ENCODE data around the gene SNX25.
"Not testable (repeated sequence)": the region's sequence is repeated elsewhere in the genome, so short reads cannot be mapped to it uniquely, and the experiment has no call there.

SNX25 gene

DNA sequence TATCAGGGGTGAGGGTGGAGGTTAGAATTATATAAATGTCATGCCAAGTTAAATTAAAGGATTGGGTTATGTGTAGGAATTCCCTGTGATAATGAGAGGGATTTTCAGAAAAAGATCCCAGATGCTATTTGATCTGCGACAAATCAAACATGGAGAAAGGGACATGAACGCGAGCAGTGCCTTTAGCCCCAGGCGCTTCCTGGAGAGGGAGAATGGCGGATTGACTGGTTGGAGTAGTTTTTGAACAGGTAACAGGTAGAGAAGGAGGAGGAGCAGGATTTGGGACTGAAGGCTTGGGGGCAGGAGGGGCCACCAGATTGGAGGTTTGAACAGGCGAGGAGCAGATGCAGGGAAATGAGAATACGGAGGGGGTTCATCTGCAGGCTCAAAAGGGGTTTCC is 119.2 kb downstream of the SNX25 start:
- CTCF ChIA-PET: no interaction called here
- POLR2A ChIA-PET: no interaction called here
- no peak overlapping the region for H3K4me3 ChIP-seq (ENCODE audit: low read depth, low read length)
- no peak for DNase-seq (ENCODE audit: low read depth, low spot score)
- TF ChIP-seq, protein P1, sequence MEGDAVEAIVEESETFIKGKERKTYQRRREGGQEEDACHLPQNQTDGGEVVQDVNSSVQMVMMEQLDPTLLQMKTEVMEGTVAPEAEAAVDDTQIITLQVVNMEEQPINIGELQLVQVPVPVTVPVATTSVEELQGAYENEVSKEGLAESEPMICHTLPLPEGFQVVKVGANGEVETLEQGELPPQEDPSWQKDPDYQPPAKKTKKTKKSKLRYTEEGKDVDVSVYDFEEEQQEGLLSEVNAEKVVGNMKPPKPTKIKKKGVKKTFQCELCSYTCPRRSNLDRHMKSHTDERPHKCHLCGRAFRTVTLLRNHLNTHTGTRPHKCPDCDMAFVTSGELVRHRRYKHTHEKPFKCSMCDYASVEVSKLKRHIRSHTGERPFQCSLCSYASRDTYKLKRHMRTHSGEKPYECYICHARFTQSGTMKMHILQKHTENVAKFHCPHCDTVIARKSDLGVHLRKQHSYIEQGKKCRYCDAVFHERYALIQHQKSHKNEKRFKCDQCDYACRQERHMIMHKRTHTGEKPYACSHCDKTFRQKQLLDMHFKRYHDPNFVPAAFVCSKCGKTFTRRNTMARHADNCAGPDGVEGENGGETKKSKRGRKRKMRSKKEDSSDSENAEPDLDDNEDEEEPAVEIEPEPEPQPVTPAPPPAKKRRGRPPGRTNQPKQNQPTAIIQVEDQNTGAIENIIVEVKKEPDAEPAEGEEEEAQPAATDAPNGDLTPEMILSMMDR (IDR thresholded peaks at IDR 0.05; ENCODE audit: insufficient read depth, low read length, missing control alignments): no peak

DNA sequence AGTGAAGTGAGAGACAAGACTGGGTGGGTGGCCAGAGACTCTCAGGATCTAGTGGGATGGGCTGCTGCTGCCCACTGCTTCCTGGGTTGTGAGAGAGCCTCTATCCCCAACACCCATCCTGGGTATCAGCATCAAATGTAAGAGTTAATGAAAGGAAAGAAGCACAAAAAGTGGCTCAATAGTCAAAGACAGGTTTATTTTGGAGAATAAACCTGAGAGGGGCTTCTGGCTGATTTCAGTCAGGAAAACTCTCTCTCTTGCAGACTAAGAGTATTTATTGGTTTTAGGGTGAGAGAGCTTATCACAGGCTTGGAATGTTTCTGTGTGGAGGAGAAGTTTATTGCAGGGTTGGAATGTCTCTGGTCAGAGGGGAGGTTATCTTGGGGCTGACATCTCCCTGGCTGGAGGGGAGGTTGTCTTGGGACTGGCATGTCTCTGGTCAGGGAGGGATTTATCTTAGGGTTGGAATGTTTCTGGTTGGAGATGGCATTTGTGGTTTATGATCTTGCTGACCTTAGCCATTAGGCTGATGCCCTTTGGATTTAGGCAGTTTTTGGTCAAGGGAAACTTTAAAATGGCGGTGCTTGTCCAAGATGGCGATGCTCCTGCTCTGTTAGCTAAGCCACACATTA is 120.6 kb downstream of the SNX25 start:
- DNase-seq (ENCODE audit: low read depth, low spot score); H3K4me3 ChIP-seq (ENCODE audit: low read depth, low read length); POLR2A ChIA-PET: not testable (repeated sequence)
- CTCF ChIA-PET: interaction anchor here (1.1 kb wide), 1 partner anchor 24 kb away, joined by 3 read pairs; no protein-coding TSS in a partner anchor

DNA sequence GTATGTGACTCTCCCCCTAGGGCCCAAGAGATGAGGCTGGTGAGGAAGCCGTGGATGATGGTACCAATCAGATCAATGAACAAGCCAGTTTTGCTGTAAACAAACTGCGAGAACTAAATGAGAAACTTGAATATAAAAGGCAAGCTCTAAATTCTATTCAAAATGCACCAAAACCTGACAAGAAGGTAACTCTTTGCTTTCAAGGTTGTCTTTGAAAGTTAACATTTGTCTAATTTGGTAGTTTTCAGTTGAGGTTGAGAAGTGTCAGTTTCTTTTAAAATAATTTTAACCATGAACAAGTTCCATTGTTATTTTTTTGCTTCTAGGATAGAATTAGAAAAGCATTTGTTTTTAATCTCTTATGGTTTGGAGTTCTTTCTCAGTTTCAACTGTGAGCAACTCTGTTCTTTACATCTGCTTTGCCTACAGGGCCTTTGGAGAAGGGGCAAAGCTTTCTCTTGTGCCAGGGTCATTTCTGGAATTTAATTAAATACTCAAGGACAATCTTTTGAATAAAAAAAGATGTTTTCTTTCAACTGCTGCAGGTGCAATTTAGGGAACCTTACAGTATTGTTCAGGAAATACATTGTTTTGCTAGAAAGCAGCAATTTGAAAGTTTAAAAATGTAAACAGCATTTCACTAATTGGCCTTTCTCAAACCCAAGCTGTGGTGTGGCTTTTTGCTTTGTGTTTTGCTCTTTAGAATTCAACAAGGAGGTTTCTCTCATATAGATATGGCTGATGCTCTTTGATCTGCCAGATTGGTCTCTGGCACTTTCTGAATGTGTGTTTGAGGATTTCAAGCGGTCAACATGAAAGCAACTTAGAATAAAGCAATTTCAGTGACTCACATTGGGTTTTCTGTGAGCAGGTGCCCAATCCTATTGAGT is 123.4 kb downstream of the SNX25 start:
- no peak for DNase-seq (ENCODE audit: low read depth, low spot score)
- ChIA-PET POLR2A (no interaction called here), CTCF (no interaction called here)
- TF ChIP-seq, protein P1 (IDR thresholded peaks at IDR 0.05; ENCODE audit: insufficient read depth, low read length, missing control alignments): no peak
- H3K4me3 ChIP-seq (ENCODE audit: low read depth, low read length): no peak overlapping the region

DNA sequence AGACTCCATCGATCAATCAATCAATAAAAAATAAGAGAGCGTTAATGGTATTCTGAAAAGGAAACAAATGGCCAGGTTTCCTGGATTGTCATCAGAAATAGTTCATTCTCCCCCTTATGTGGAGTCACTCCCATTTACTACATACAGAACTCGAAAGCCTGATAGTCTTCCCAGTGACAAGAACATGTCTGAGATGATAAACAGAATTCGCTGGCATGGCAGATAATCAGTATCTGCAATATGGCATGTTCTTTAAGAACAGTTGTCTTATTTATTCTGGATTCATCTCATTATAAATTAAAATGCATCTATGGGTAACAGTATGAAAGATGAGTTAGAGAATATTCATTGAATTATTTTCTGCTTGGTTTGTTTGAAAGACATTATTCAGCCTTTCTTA is 124.9 kb downstream of the SNX25 start:
- DNase-seq (ENCODE audit: low read depth, low spot score): no peak
- no peak overlapping the region for H3K4me3 ChIP-seq (ENCODE audit: low read depth, low read length)
- ChIA-PET CTCF (no interaction called here), POLR2A (interaction anchor here (1.1 kb wide), 1 partner anchor 11 kb away, joined by 3 read pairs; no protein-coding TSS in a partner anchor)
- TF ChIP-seq, protein P1 (IDR thresholded peaks at IDR 0.05; ENCODE audit: insufficient read depth, low read length, missing control alignments): no peak

DNA sequence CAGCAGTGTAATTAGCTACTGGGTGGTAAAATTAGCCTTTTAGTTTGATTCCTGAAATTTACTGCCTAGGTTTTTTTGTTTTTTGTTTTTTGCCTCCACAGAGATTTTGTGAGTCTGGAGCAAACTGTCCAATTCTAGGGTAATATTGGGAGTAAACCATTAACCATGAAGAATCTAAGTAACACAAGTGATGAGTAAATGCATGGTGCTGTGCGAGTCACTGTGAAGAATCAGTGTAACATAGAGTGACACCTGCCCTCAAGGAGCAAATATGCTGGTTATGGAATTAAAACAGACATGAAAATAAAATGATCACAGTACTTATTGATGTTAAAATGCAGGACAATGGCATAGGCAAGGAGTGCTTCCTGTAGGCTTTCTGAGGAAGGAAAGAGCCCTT is 126.2 kb downstream of the SNX25 start:
- TF ChIP-seq, protein P1 (IDR thresholded peaks at IDR 0.05; ENCODE audit: insufficient read depth, low read length, missing control alignments): no peak
- ChIA-PET POLR2A (no interaction called here), CTCF (interaction anchor here (0.5 kb wide), 1 partner anchor 12 kb away, joined by 3 read pairs; no protein-coding TSS in a partner anchor)

DNA sequence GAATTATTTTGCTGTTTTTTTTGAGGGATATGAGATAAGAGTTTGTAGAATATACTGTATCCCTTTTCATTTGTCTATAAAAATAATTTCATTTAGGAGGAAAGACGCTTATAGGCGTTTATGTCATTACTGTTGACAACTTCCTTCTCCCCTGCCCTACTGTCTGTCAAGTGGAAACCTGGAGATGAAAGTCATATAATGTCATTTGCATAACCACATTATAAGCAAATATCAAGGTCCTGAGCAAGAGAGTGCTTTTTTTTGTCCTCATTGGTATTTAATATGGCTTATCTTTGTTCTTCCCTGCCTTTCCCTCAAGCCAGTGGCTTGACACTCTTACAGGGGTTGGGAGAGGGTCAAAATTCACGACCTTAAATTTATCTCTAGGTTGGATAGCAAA is 130.5 kb downstream of the SNX25 start:
- TF ChIP-seq, protein P1 (IDR thresholded peaks at IDR 0.05; ENCODE audit: insufficient read depth, low read length, missing control alignments): no peak
- DNase-seq (ENCODE audit: low read depth, low spot score): no peak
- ChIA-PET CTCF (no interaction called here), POLR2A (no interaction called here)
- no peak overlapping the region for H3K4me3 ChIP-seq (ENCODE audit: low read depth, low read length)

More for the DNA sequence above, 126.2 kb downstream of the SNX25 start:
- DNase-seq (ENCODE audit: low read depth, low spot score): no peak
- H3K4me3 ChIP-seq (ENCODE audit: low read depth, low read length): no peak overlapping the region

Measured in AG04449 (cell line).